Measurements from ENCODE around the gene PIEZO1.

PIEZO1 gene

GRCh38 chr16:88784074-88784855 lies 755 bp downstream of the PIEZO1 start:
- peak; percentile 83 for DNase-seq (ENCODE audit: low read depth)
- H3K4me3 ChIP-seq (ENCODE audit: low read length), result peak overlapping the region; percentile 64
- TF ChIP-seq CTCF (IDR thresholded peaks at IDR 0.05; ENCODE audit: insufficient read depth, low read depth, low read length, missing control alignments), result peak; percentile 53

GRCh38 chr16:88783391-88784073 lies 1.5 kb downstream of the PIEZO1 start:
- DNase-seq (ENCODE audit: low read depth), result no peak
- no peak for TF ChIP-seq CTCF (IDR thresholded peaks at IDR 0.05; ENCODE audit: insufficient read depth, low read depth, low read length, missing control alignments)
- peak overlapping the region; percentile 64 for H3K4me3 ChIP-seq (ENCODE audit: low read length)

GRCh38 chr16:88782454-88783390 lies 2.3 kb downstream of the PIEZO1 start:
- TF ChIP-seq CTCF (IDR thresholded peaks at IDR 0.05; ENCODE audit: insufficient read depth, low read depth, low read length, missing control alignments), result no peak
- peak overlapping the region; percentile 64 for H3K4me3 ChIP-seq (ENCODE audit: low read length)
- DNase-seq (ENCODE audit: low read depth), result peak; percentile 94

GRCh38 chr16:88781140-88782077 lies 3.6 kb downstream of the PIEZO1 start:
- DNase-seq (ENCODE audit: low read depth), result no peak
- no peak overlapping the region for H3K4me3 ChIP-seq (ENCODE audit: low read length)
- TF ChIP-seq CTCF (IDR thresholded peaks at IDR 0.05; ENCODE audit: insufficient read depth, low read depth, low read length, missing control alignments), result no peak

GRCh38 chr16:88780142-88781062 lies 4.6 kb downstream of the PIEZO1 start:
- DNase-seq (ENCODE audit: low read depth), result no peak
- no peak overlapping the region for H3K4me3 ChIP-seq (ENCODE audit: low read length)
- no peak for TF ChIP-seq CTCF (IDR thresholded peaks at IDR 0.05; ENCODE audit: insufficient read depth, low read depth, low read length, missing control alignments)
